ENCODE data around the gene NABP1. TPM values are rescaled to one million over a fixed set of nuclear protein-coding genes. Genes with fewer than 3 reads are reported as not detected.
A peak's percentile ranks its signal among the peaks of the same experiment; 100 is the strongest.

Gene NABP1
- polyA plus RNA-seq, 4 donors = 14.4 to 142 (median 38.8) TPM

DNA sequence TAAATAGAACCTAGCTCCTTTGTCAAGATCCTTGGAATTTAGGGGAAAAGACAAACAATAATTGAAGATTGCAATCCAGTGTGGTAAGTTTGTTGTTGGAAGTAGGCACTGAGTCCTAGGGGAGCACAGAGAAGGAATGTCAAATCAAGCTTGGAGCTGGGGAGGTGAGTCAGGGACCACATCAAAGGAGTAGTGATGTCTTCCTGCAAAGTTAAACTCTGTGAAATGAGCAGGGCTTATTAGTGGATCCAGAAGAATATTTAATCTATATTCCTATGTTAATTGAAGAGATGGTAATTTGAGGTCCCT lies 41.7 kb upstream of the NABP1 start:
- FAIRE-seq (no peak), DNase-seq (no peak)
- no peaks in the 10 kb centered on the region for H3K36me3 ChIP-seq (ENCODE audit: control insufficient read depth in 3 of 3, insufficient read depth in 2 of 3, low read depth in 1 of 3, low read length in 3 of 3)

DNA sequence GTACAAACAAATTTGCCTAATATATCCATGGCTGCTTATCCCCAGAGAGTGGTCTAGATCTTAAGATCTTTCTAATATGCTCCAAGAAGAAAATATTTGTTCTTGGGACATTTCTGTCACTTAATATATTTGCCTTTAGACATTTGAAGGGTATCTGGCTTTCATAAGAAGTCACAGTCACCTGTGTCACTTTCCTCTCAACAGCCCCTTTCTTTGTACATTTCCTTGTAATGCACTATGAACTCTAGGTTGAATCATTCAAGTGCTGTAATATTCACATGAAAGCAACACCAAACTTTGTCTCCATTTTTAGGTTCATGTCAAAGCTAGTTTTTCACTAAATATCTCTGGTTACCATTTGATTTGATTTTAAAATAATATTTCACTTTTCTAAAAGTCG lies 41.4 kb upstream of the NABP1 start:
- Histone ChIP-seq H3K4me3 (ENCODE audit: low read depth in 1 of 3, low read length in 3 of 3) (no peak overlapping the region), H3K36me3 (ENCODE audit: control insufficient read depth in 3 of 3, insufficient read depth in 2 of 3, low read depth in 1 of 3, low read length in 3 of 3) (no peaks in the 10 kb centered on the region), H3K4me1 (ENCODE audit: control insufficient read depth in 3 of 3, insufficient read depth in 2 of 3, low read depth in 1 of 3, low read length in 2 of 3) (peaks cover 12 to 36% (median 13%) of the 10 kb centered on the region in 3 donors), H3K27ac (ENCODE audit: low read depth in 1 of 3, low read length in 2 of 3) (peak overlapping the region in 1 of 3 donors; percentile 64), H3K9me3 (ENCODE audit: control insufficient read depth in 2 of 2, insufficient read depth in 1 of 2, low read depth in 1 of 2, low read length in 1 of 2) (no peaks in the 10 kb centered on the region), H3K27me3 (ENCODE audit: control insufficient read depth in 3 of 3, insufficient read depth in 3 of 3, low read length in 3 of 3) (no peaks in the 10 kb centered on the region)
- WGBS, 3 donors = 97 to 100% (median 100%) methylated on average over 1 of the region's 1 CpG
- DNase-seq = peak in 1 of 2 donors; percentile 16
- FAIRE-seq = no peak

More for the DNA sequence above, 41.7 kb upstream of the NABP1 start:
- peaks cover 12 to 33% (median 13%) of the 10 kb centered on the region in 3 donors for H3K4me1 ChIP-seq (ENCODE audit: control insufficient read depth in 3 of 3, insufficient read depth in 2 of 3, low read depth in 1 of 3, low read length in 2 of 3)
- no peaks in the 10 kb centered on the region for H3K27me3 ChIP-seq (ENCODE audit: control insufficient read depth in 3 of 3, insufficient read depth in 3 of 3, low read length in 3 of 3)
- no peak overlapping the region for H3K27ac ChIP-seq (ENCODE audit: low read depth in 1 of 3, low read length in 2 of 3)
- H3K4me3 ChIP-seq (ENCODE audit: low read depth in 1 of 3, low read length in 3 of 3) = no peak overlapping the region
- H3K9me3 ChIP-seq (ENCODE audit: control insufficient read depth in 2 of 2, insufficient read depth in 1 of 2, low read depth in 1 of 2, low read length in 1 of 2) = no peaks in the 10 kb centered on the region

DNA sequence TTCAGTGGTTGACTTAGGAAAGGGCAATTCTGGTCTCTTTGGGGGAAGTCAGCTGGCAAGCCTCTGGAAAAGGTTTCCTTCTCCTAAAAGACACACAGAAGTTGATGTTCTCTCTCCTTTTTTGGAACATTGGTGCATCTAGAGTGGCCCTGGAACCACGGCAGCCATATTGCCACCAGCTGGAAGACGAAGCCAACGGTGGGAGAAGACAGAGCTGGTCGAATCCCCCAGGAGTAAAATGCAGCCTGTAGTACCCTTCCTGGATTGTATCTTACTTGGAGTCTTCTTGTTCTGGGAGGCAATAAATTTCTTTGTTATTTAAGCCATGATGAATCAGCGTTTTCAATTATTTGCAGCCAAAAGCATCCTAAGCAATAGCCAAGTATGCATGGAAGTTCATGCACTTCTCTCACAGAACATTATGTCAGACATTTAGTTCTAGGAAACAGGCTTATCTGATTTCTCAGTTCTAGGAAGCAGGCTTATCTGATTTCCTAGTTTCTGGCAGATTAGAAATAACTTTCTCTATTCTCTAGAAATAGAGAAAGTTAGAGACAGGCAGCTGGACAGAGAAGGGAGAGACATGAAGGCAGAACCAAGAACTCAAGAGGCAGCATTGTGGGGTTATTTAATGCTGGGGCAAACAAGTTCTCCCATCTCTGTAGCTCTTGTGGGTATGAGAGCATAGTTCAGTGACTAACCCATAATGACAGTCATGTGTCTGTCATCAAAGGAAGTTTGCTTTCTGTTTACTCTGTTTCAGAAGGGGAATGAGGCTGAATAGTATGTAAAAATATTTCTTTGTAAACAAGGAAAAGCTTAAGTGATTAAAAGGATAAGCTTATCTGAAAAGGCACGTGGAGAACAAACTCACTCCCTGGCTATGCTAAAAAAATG lies 40.5 kb upstream of the NABP1 start:
- H3K4me3 ChIP-seq (ENCODE audit: low read depth in 1 of 3, low read length in 3 of 3) = no peak overlapping the region
- peaks cover 13 to 40% (median 15%) of the 10 kb centered on the region in 3 donors for H3K4me1 ChIP-seq (ENCODE audit: control insufficient read depth in 3 of 3, insufficient read depth in 2 of 3, low read depth in 1 of 3, low read length in 2 of 3)
- H3K27ac ChIP-seq (ENCODE audit: low read depth in 1 of 3, low read length in 2 of 3) = peak overlapping the region; percentile 58 to 82 (median 64)
- WGBS, 3 donors = 67 to 72% (median 68%) methylated on average over 6 of the region's 6 CpGs
- H3K27me3 ChIP-seq (ENCODE audit: control insufficient read depth in 3 of 3, insufficient read depth in 3 of 3, low read length in 3 of 3) = no peaks in the 10 kb centered on the region
- no peaks in the 10 kb centered on the region for H3K36me3 ChIP-seq (ENCODE audit: control insufficient read depth in 3 of 3, insufficient read depth in 2 of 3, low read depth in 1 of 3, low read length in 3 of 3)
- no peaks in the 10 kb centered on the region for H3K9me3 ChIP-seq (ENCODE audit: control insufficient read depth in 2 of 2, insufficient read depth in 1 of 2, low read depth in 1 of 2, low read length in 1 of 2)
- DNase-seq = peak; percentile 68 to 88
- FAIRE-seq = no peak

DNA sequence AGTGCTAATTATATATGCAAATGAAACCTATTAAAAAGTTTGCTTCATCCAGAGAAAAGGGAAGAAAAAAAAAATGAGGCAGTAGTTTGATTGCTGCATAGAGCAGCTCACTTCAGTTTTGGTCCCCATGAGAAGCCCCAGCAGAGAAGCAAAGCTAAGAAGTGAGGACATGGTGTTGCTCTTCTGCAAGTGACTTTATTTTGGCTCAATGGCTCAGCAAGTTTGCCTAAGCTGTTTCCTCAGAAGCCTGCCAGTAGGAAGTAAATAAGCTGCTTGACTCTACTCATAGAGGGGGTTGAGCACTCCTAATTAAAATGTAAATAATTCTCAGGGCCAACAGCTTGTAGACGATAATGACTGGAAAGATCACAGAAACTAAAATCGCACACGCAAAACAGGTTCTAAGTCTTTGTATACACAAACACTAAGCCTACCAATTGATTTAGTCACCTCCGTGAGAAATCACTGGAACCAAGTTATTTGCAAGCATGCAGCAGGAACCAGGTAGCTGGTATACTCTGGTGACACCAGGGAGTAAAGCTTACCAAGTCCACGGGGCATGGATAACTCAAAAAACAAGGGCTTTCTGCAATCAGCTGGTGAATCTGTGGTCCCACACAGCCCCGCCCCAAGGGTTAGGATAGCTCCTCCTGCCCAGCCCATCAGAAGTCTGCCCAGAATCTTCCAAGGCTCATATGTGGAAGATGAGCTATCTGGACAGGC lies 39.7 kb upstream of the NABP1 start:
- 29 to 41% (median 37%) methylated on average over 6 of the region's 6 CpGs for WGBS, 3 donors
- peaks cover 13 to 40% (median 15%) of the 10 kb centered on the region in 3 donors for H3K4me1 ChIP-seq (ENCODE audit: control insufficient read depth in 3 of 3, insufficient read depth in 2 of 3, low read depth in 1 of 3, low read length in 2 of 3)
- H3K36me3 ChIP-seq (ENCODE audit: control insufficient read depth in 3 of 3, insufficient read depth in 2 of 3, low read depth in 1 of 3, low read length in 3 of 3) = no peaks in the 10 kb centered on the region
- H3K27me3 ChIP-seq (ENCODE audit: control insufficient read depth in 3 of 3, insufficient read depth in 3 of 3, low read length in 3 of 3) = no peaks in the 10 kb centered on the region
- no peak overlapping the region for H3K4me3 ChIP-seq (ENCODE audit: low read depth in 1 of 3, low read length in 3 of 3)
- H3K27ac ChIP-seq (ENCODE audit: low read depth in 1 of 3, low read length in 2 of 3) = peak overlapping the region; percentile 58 to 82 (median 64)
- FAIRE-seq = no peak
- DNase-seq = peak in 1 of 2 donors; percentile 21
- no peaks in the 10 kb centered on the region for H3K9me3 ChIP-seq (ENCODE audit: control insufficient read depth in 2 of 2, insufficient read depth in 1 of 2, low read depth in 1 of 2, low read length in 1 of 2)

DNA sequence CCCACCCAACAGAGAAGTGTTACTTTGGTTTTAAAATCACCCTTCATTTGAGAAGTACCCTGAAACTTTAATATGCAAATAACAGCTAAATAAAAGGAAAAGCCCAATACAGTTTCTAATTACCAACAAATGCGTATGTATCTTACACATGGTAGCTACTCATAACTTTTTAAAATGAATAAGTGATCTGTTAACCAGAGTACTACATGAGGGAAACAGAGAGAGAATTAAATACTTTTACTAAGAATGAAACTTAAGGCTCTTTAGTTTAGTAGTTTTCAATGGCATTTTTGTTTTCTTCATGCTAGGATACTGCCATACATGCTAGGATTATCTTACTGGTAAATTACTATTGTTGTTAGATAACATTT lies 39.1 kb upstream of the NABP1 start:
- Histone ChIP-seq H3K27me3 (ENCODE audit: control insufficient read depth in 3 of 3, insufficient read depth in 3 of 3, low read length in 3 of 3) (no peaks in the 10 kb centered on the region), H3K27ac (ENCODE audit: low read depth in 1 of 3, low read length in 2 of 3) (peak overlapping the region; percentile 58 to 82 (median 64)), H3K4me1 (ENCODE audit: control insufficient read depth in 3 of 3, insufficient read depth in 2 of 3, low read depth in 1 of 3, low read length in 2 of 3) (peaks cover 13 to 42% (median 15%) of the 10 kb centered on the region in 3 donors), H3K9me3 (ENCODE audit: control insufficient read depth in 2 of 2, insufficient read depth in 1 of 2, low read depth in 1 of 2, low read length in 1 of 2) (no peaks in the 10 kb centered on the region), H3K4me3 (ENCODE audit: low read depth in 1 of 3, low read length in 3 of 3) (no peak overlapping the region), H3K36me3 (ENCODE audit: control insufficient read depth in 3 of 3, insufficient read depth in 2 of 3, low read depth in 1 of 3, low read length in 3 of 3) (no peaks in the 10 kb centered on the region)
- FAIRE-seq (no peak), DNase-seq (no peak)
- 85 to 91% (median 85%) methylated on average over 1 of the region's 1 CpG for WGBS, 3 donors

DNA sequence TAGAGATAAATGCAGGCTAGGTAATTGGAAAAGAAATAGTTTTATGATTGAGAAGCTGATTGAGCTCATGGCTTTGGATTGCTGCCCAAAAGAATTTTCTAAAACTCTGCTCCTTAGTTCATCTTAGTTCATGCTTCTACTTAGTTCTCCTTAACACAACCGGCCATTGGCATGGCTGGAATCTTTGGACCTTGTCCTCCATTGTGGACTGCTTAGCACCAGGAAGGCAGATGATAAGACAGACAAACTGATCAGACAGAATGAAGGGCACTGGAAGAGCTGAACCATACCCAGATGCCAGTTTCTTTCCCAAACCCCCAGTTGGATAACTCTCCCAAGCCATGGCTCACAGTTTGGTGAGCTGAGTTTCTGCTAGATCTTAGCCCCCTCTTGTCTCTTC lies 36.3 kb upstream of the NABP1 start:
- DNase-seq (peak; percentile 26 to 80), FAIRE-seq (no peak)
- H3K4me1 ChIP-seq (ENCODE audit: control insufficient read depth in 3 of 3, insufficient read depth in 2 of 3, low read depth in 1 of 3, low read length in 2 of 3) = peaks cover 13 to 42% (median 15%) of the 10 kb centered on the region in 3 donors
- no peaks in the 10 kb centered on the region for H3K9me3 ChIP-seq (ENCODE audit: control insufficient read depth in 2 of 2, insufficient read depth in 1 of 2, low read depth in 1 of 2, low read length in 1 of 2)
- no peaks in the 10 kb centered on the region for H3K36me3 ChIP-seq (ENCODE audit: control insufficient read depth in 3 of 3, insufficient read depth in 2 of 3, low read depth in 1 of 3, low read length in 3 of 3)
- H3K27ac ChIP-seq (ENCODE audit: low read depth in 1 of 3, low read length in 2 of 3) = peak overlapping the region in 1 of 3 donors; percentile 55
- no peaks in the 10 kb centered on the region for H3K27me3 ChIP-seq (ENCODE audit: control insufficient read depth in 3 of 3, insufficient read depth in 3 of 3, low read length in 3 of 3)
- H3K4me3 ChIP-seq (ENCODE audit: low read depth in 1 of 3, low read length in 3 of 3) = no peak overlapping the region
- 8 to 70% (median 55%) methylated on average over 1 of the region's 1 CpG for WGBS, 3 donors

DNA sequence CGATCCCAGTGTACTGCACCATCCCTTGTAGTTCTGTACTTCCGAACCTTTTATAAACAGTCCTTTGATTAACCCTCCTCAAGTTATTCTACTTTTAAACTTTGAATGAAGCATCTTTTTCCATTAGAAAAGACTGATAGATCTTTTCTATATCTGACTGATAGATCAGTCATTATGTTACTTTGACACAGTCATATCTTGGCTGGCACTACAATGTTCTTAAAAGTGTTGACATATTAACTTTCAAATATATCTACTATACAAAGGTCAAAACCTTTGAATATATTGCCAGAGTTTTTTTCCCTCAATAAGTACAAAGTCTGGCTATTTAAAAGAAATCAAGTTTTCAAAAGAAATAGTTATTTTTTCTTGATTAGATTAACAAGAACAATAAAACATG lies 35.4 kb upstream of the NABP1 start:
- H3K9me3 ChIP-seq (ENCODE audit: control insufficient read depth in 2 of 2, insufficient read depth in 1 of 2, low read depth in 1 of 2, low read length in 1 of 2) = no peaks in the 10 kb centered on the region
- no peaks in the 10 kb centered on the region for H3K27me3 ChIP-seq (ENCODE audit: control insufficient read depth in 3 of 3, insufficient read depth in 3 of 3, low read length in 3 of 3)
- H3K4me3 ChIP-seq (ENCODE audit: low read depth in 1 of 3, low read length in 3 of 3) = no peak overlapping the region
- H3K27ac ChIP-seq (ENCODE audit: low read depth in 1 of 3, low read length in 2 of 3) = peak overlapping the region in 1 of 3 donors; percentile 77
- peak in 1 of 2 donors; percentile 62 for DNase-seq
- peak; percentile 97 for FAIRE-seq
- no peaks in the 10 kb centered on the region for H3K36me3 ChIP-seq (ENCODE audit: control insufficient read depth in 3 of 3, insufficient read depth in 2 of 3, low read depth in 1 of 3, low read length in 3 of 3)
- peaks cover 9 to 34% (median 13%) of the 10 kb centered on the region in 3 donors for H3K4me1 ChIP-seq (ENCODE audit: control insufficient read depth in 3 of 3, insufficient read depth in 2 of 3, low read depth in 1 of 3, low read length in 2 of 3)
- 17 to 57% (median 55%) methylated on average over 2 of the region's 2 CpGs for WGBS, 3 donors

DNA sequence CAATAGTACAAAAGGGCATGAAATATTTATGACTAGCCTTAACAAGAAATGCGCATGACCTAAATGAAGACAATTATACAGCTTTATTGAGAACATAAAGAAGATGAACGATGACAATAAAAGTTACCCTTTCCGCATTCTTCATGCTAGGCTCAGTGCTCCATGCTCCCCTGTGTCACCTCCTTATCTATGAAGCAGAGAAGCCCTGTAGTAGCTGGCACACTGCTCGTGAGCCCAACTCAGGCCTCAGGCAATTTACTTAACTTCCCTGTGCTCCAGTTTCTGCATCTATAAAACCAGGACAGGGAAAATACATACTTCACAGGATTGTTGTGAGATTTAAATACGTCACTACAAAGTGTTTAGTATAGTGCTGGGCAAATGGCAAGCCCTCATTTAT lies 34.5 kb upstream of the NABP1 start:
- Histone ChIP-seq H3K9me3 (ENCODE audit: control insufficient read depth in 2 of 2, insufficient read depth in 1 of 2, low read depth in 1 of 2, low read length in 1 of 2) (no peaks in the 10 kb centered on the region), H3K27me3 (ENCODE audit: control insufficient read depth in 3 of 3, insufficient read depth in 3 of 3, low read length in 3 of 3) (no peaks in the 10 kb centered on the region), H3K36me3 (ENCODE audit: control insufficient read depth in 3 of 3, insufficient read depth in 2 of 3, low read depth in 1 of 3, low read length in 3 of 3) (no peaks in the 10 kb centered on the region), H3K4me3 (ENCODE audit: low read depth in 1 of 3, low read length in 3 of 3) (no peak overlapping the region), H3K27ac (ENCODE audit: low read depth in 1 of 3, low read length in 2 of 3) (peak overlapping the region in 2 of 3 donors; percentile 48 to 77), H3K4me1 (ENCODE audit: control insufficient read depth in 3 of 3, insufficient read depth in 2 of 3, low read depth in 1 of 3, low read length in 2 of 3) (peaks cover 5 to 25% (median 6%) of the 10 kb centered on the region in 3 donors)
- peak; percentile 84 to 93 for DNase-seq
- 24 to 65% (median 45%) methylated on average over 5 of the region's 5 CpGs for WGBS, 3 donors
- no peak for FAIRE-seq

Measured in small intestine (tissue), 7 donors.